Erythroblast (primary cell): ENCODE measurements around the gene AMZ1.
A peak's percentile ranks its signal among the peaks of the same experiment; 100 is the strongest.
"Not testable (repeated sequence)": the region's sequence is repeated elsewhere in the genome, so short reads cannot be mapped to it uniquely, and the experiment has no call there.

Experiments
- DNase-seq, 2 experiments: peaks; one replicate each; lab custom pipeline; 2025; lab: John Stamatoyannopoulos, UW
- GATA1 ChIP-seq: IDR thresholded peaks from 2 replicates; pipeline ENCODE4 v1.6.1; 2011; ENCODE audit warnings: low read depth, mild to moderate bottlenecking, control low read depth, low read length, moderate library complexity
- POLR2A ChIP-seq: IDR thresholded peaks from 2 replicates; pipeline ENCODE4 v1.6.1; 2011; ENCODE audit warnings: mild to moderate bottlenecking, low read length

Gene AMZ1

DNA sequence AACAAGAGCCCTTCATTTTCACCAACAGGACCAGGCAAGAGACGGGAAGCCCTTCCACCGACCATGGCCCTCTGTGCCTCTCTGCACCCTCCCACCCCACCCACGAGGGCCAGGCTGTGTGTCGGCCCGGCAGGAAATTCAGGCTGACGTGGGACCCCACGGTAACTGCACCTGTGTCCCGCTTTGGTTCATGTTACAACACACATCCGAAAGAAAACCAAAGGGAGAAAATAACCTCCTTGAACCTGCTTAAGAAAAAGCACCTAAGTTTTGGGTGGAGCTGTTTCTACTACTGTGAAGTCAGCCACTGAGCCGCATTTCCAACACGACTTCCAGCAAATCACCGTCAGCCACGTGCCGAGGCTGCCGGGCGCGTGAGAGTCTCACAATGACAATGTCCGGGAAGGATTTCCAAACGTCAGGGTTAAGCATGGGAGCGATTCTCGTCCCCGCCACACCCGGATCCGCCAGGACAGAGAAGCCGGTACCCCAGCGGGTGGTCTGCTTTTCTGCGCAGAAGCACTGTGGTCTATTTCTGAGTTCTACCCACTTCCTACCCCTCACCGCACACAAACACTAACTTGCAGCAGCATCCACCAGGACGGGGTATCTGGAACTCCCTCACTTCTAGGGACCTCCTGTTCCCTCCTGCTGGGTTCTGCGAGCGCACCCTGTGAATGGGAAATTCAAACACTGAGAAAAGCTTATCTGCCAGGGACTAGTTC is 36.6 kb downstream of the AMZ1 start:
- no peak for DNase-seq
- no peak for TF ChIP-seq GATA1
- TF ChIP-seq POLR2A, result no peak

- no peak for DNase-seq
- TF ChIP-seq GATA1 (no peak), POLR2A (no peak)
Measured at GRCh38 chr7:2725178-2726105, 37.4 kb downstream of the AMZ1 start.

GRCh38 chr7:2726316-2727018 is 38.5 kb downstream of the AMZ1 start:
- no peak for DNase-seq
- TF ChIP-seq GATA1, result no peak
- no peak for TF ChIP-seq POLR2A

- not testable (repeated sequence) for DNase-seq
Measured at GRCh38 chr7:2727206-2727605, 39.2 kb downstream of the AMZ1 start.

- TF ChIP-seq GATA1 (no peak), POLR2A (no peak)
- no peak for DNase-seq
Measured at GRCh38 chr7:2728316-2729030, 40.5 kb downstream of the AMZ1 start.

- no peak for DNase-seq
- TF ChIP-seq POLR2A (no peak), GATA1 (no peak)
Measured at GRCh38 chr7:2729031-2729892, 41.3 kb downstream of the AMZ1 start.

GRCh38 chr7:2729893-2730716 is 42.1 kb downstream of the AMZ1 start:
- DNase-seq, result no peak
- TF ChIP-seq GATA1, result no peak
- no peak for TF ChIP-seq POLR2A

- DNase-seq, result no peak
- TF ChIP-seq POLR2A, result no peak
Measured at GRCh38 chr7:2730846-2731770, 43.1 kb downstream of the AMZ1 start.

- DNase-seq, result peak in 1 of 2 experiments; percentile 62
- TF ChIP-seq POLR2A, result no peak
- TF ChIP-seq GATA1, result no peak
Measured at GRCh38 chr7:2732388-2732787, 44.4 kb downstream of the AMZ1 start.

DNA sequence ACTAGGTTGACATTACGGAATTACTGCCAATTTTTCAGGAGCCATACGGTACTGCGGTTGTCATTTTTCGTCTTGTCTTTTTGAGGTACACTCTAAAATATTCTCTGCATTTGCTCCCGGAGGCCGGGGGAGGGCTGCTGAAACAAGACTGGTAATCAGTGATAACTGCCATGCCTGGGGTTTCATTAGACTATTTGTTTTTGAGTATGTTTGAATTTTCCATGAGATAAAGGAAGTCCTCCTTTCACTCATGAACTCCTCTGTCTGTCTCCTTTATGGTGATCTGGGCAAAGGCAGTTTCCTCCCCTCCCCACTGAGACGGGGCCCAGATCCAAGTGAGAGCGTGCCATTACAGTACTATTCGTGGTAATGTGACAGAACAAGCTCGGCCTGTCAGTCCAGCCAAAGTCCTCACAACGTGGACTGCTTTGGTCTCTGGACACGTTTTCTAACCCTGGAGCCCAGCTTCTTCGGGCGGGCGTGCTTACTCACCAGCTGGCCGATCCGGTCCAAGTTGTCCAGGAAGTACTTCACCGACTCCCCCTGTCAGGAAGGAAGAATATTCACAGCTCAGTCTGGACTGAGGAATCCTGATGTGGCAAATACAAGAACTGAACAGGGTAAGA is 45.1 kb downstream of the AMZ1 start:
- peak; percentile 71 to 79 for DNase-seq
- peak; percentile 78 for TF ChIP-seq POLR2A
- TF ChIP-seq GATA1, result no peak
